Measurements from ENCODE around the gene HDHD5.

- TF ChIP-seq, protein P1, sequence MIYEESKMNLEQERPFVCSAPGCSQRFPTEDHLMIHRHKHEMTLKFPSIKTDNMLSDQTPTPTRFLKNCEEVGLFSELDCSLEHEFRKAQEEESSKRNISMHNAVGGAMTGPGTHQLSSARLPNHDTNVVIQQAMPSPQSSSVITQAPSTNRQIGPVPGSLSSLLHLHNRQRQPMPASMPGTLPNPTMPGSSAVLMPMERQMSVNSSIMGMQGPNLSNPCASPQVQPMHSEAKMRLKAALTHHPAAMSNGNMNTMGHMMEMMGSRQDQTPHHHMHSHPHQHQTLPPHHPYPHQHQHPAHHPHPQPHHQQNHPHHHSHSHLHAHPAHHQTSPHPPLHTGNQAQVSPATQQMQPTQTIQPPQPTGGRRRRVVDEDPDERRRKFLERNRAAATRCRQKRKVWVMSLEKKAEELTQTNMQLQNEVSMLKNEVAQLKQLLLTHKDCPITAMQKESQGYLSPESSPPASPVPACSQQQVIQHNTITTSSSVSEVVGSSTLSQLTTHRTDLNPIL (CRISPR knock-in tag; IDR thresholded peaks at IDR 0.05; ENCODE audit: low read depth): no peak
- TF ChIP-seq RARB (CRISPR knock-in tag; IDR thresholded peaks at IDR 0.05) (no peak), ZC3H10 (CRISPR knock-in tag; IDR thresholded peaks at IDR 0.05) (no peak), PATZ1 (CRISPR knock-in tag; IDR thresholded peaks at IDR 0.05; ENCODE audit: borderline replicate concordance) (no peak), ZNF8 (CRISPR knock-in tag; IDR thresholded peaks at IDR 0.05) (no peak), ISL1 (CRISPR knock-in tag; IDR thresholded peaks at IDR 0.05) (no peak), SNAI2 (CRISPR knock-in tag; IDR thresholded peaks at IDR 0.05) (no peak), ZFP30 (CRISPR knock-in tag; IDR thresholded peaks at IDR 0.05) (no peak), CSDC2 (CRISPR knock-in tag; IDR thresholded peaks at IDR 0.05) (no peak), ARNTL (CRISPR knock-in tag; IDR thresholded peaks at IDR 0.05; ENCODE audit: borderline replicate concordance, low read depth) (no peak), TOX (CRISPR knock-in tag; IDR thresholded peaks at IDR 0.05; ENCODE audit: borderline replicate concordance) (no peak), ESRRG (CRISPR knock-in tag; IDR thresholded peaks at IDR 0.05) (no peak), BACH2 (CRISPR knock-in tag; IDR thresholded peaks at IDR 0.05; ENCODE audit: borderline replicate concordance) (no peak)
Measured at GRCh38 chr22:17143101-17143500, 16.0 kb downstream of the HDHD5 start.
